Mesendoderm (in vitro differentiated cells): ENCODE data around the gene KCNC4.

Experiments used
- DNase-seq: peaks from one replicate; pipeline ENCODE4 v3.0.0; 2013
- H2AK5ac ChIP-seq: 2 replicates; pipeline ENCODE4 v1.6.1; 2013; ENCODE audit warnings: low read length, inconsistent platforms
- H2BK120ac ChIP-seq: 2 replicates; pipeline ENCODE4 v1.6.1; 2013; ENCODE audit warnings: low read depth, mild to moderate bottlenecking, low read length, moderate library complexity, mixed read lengths
- H2BK15ac ChIP-seq: replicated peaks from 2 replicates; pipeline ENCODE4 v1.6.1; 2013; ENCODE audit warnings: low read depth, mild to moderate bottlenecking, moderate library complexity
- H2BK5ac ChIP-seq: 2 replicates; pipeline ENCODE4 v1.6.1; 2013; ENCODE audit warnings: low read length, inconsistent platforms
- H3K18ac ChIP-seq: 2 replicates; pipeline ENCODE4 v1.6.1; 2013; ENCODE audit warnings: mild to moderate bottlenecking, low read length, mixed read lengths
- H3K23ac ChIP-seq: one replicate; pipeline ENCODE4 v1.6.1; 2013; ENCODE audit warnings: low read length
- H3K27ac ChIP-seq: 2 replicates; pipeline ENCODE4 v1.5.1; 2013; ENCODE audit warnings: low read depth, mild to moderate bottlenecking, inconsistent platforms, low read length, moderate library complexity
- H3K27me3 ChIP-seq: 2 replicates; pipeline ENCODE4 v1.6.1; 2013; ENCODE audit warnings: low read length, control low read depth, mild to moderate bottlenecking, inconsistent platforms; ENCODE audit not compliant: insufficient read depth, poor library complexity
- H3K36me3 ChIP-seq: 2 replicates; pipeline ENCODE4 v1.6.1; 2013; ENCODE audit warnings: low read length, inconsistent platforms; ENCODE audit not compliant: control insufficient read depth, insufficient read depth
- H3K4ac ChIP-seq: one replicate; pipeline ENCODE4 v1.6.1; 2013; ENCODE audit warnings: low read depth, mild to moderate bottlenecking, low read length, moderate library complexity
- H3K4me1 ChIP-seq: 2 replicates; pipeline ENCODE4 v1.6.1; 2013; ENCODE audit warnings: low read depth, low read length, inconsistent platforms; ENCODE audit not compliant: control insufficient read depth
- H3K4me2 ChIP-seq: 2 replicates; pipeline ENCODE4 v1.6.1; 2013; ENCODE audit warnings: low read length
- H3K4me3 ChIP-seq: 2 replicates; pipeline ENCODE4 v1.5.1; 2013; ENCODE audit warnings: mild to moderate bottlenecking, low read length
- H3K56ac ChIP-seq: one replicate; pipeline ENCODE4 v1.6.1; 2013; ENCODE audit warnings: low read length
- H3K79me1 ChIP-seq: 2 replicates; pipeline ENCODE4 v1.6.1; 2013; ENCODE audit warnings: low read length, inconsistent platforms
- H3K79me2 ChIP-seq: 2 replicates; pipeline ENCODE4 v1.6.1; 2013; ENCODE audit warnings: mild to moderate bottlenecking, low read length; ENCODE audit not compliant: control insufficient read depth, insufficient read depth
- H3K9ac ChIP-seq: 2 replicates; pipeline ENCODE4 v1.6.1; 2013; ENCODE audit warnings: low read length, inconsistent platforms
- H4K5ac ChIP-seq: one replicate; pipeline ENCODE4 v1.6.1; 2013; ENCODE audit warnings: low read length
- H4K8ac ChIP-seq: one replicate; pipeline ENCODE4 v1.6.1; 2013; ENCODE audit warnings: low read depth, mild to moderate bottlenecking, control low read depth, low read length, moderate library complexity
- WGBS: extraction: QIAGEN DNeasy Blood & Tissue Kit; methylation state at CpG from one replicate; pipeline ENCODE4 v1.1.7; 2013; ENCODE audit warnings: low lambda C conversion rate, missing lambda C conversion rate; ENCODE audit not compliant: insufficient coverage; ENCODE audit errors: extremely low coverage; 5-methylcytosine and 5-hydroxymethylcytosine counted together

Gene KCNC4

DNA sequence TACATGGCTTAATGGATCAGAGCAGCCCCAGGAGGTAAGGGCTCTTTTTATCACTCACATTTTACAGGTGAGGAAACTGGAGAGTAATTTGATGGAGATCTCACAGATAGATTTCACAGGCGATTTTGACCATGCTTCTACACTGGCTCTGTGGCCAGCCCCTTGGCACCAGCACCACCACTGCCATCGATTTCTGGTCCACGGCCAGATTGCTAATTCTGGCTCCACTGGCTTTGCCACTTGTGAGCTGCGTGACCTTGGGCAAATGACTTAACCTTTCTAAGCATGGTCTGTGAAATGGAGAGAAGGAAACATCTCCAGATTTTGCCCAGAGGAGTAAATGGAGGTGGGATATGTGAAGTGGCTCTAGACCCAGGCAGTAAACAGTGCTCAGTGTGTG, 32.6 kb downstream of the KCNC4 start:
- Histone ChIP-seq H3K56ac (no peak overlapping the region), H4K5ac (no peak overlapping the region), H2BK15ac (no peak overlapping the region), H3K79me1 (no peaks in the 10 kb centered on the region), H3K4me3 (no peak overlapping the region), H3K36me3 (no peaks in the 10 kb centered on the region), H3K27me3 (no peaks in the 10 kb centered on the region), H3K4me1 (peaks cover 2% of the 10 kb centered on the region), H3K79me2 (no peaks in the 10 kb centered on the region), H3K4ac (no peak overlapping the region), H2BK120ac (no peak overlapping the region), H3K18ac (no peak overlapping the region), H3K27ac (no peak overlapping the region), H3K4me2 (no peak overlapping the region), H3K23ac (no peak overlapping the region), H4K8ac (no peak overlapping the region), H3K9ac (no peak overlapping the region), H2BK5ac (no peak overlapping the region), H2AK5ac (no peak overlapping the region)
- WGBS: no CpG with 5 or more reads among the region's 4 CpGs
- DNase-seq: no peak

DNA sequence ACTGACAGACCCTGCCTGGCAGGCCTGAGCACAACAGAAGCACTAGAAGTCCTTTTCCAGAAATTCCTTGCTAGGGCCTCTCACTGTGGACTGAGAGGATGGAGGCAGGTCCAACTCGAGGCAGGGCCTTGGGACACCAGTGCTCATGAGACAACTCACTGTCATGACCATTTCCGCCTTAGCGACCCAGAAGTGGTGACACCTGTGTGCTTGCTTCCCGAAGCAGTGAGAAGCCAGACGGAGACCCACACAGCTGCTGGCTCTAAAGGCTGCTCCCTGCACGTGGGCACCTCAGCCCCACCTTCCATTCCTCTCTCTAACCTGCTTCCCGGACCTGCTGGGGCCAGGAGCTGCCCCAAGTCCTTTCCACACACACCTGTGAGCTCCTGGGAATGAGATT, 33.0 kb downstream of the KCNC4 start:
- H4K5ac ChIP-seq: no peak overlapping the region
- H3K56ac ChIP-seq: no peak overlapping the region

DNA sequence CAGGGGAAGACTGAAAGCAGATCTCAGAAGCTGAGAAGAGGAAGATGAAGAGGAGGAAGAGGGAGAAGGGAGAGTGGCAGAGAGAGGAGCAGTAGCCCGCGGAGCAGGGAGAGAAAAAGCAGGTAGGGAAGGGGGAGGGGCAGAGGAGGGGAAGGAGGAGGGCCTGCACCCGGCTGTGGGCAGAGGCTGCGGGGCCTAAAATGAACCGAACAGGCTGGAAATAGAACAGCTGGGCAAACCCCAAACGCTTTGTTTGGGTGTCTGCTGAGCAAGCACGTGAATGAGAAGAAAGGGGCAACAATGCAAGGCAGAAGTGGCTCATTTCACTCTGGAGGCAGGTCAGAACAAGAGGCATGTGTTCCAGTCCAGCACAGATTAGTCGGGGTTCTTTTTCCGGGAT, 33.5 kb downstream of the KCNC4 start:
- no CpG with 5 or more reads among the region's 9 CpGs for WGBS
- Histone ChIP-seq H2BK5ac (no peak overlapping the region), H3K56ac (no peak overlapping the region), H3K27me3 (no peaks in the 10 kb centered on the region), H3K9ac (no peak overlapping the region), H3K79me1 (no peaks in the 10 kb centered on the region), H4K5ac (no peak overlapping the region), H3K4me1 (peaks cover 2% of the 10 kb centered on the region), H2BK15ac (no peak overlapping the region), H3K79me2 (no peaks in the 10 kb centered on the region), H2BK120ac (no peak overlapping the region), H3K4ac (no peak overlapping the region), H3K4me3 (no peak overlapping the region), H3K27ac (no peak overlapping the region), H3K36me3 (no peaks in the 10 kb centered on the region), H3K18ac (no peak overlapping the region), H2AK5ac (no peak overlapping the region), H3K4me2 (no peak overlapping the region), H3K23ac (no peak overlapping the region), H4K8ac (no peak overlapping the region)
- no peak for DNase-seq

More for the DNA sequence above, 33.0 kb downstream of the KCNC4 start:
- Histone ChIP-seq H3K36me3 (no peaks in the 10 kb centered on the region), H3K4me2 (no peak overlapping the region), H3K4ac (no peak overlapping the region), H3K4me3 (no peak overlapping the region), H3K18ac (no peak overlapping the region), H3K9ac (no peak overlapping the region), H4K8ac (no peak overlapping the region), H2BK15ac (no peak overlapping the region), H2BK5ac (no peak overlapping the region), H3K79me1 (no peaks in the 10 kb centered on the region), H3K79me2 (no peaks in the 10 kb centered on the region), H3K27ac (no peak overlapping the region), H3K23ac (no peak overlapping the region), H3K27me3 (no peaks in the 10 kb centered on the region), H2AK5ac (no peak overlapping the region), H3K4me1 (peaks cover 2% of the 10 kb centered on the region), H2BK120ac (no peak overlapping the region)
- WGBS: no CpG with 5 or more reads among the region's 7 CpGs
- no peak for DNase-seq

DNA sequence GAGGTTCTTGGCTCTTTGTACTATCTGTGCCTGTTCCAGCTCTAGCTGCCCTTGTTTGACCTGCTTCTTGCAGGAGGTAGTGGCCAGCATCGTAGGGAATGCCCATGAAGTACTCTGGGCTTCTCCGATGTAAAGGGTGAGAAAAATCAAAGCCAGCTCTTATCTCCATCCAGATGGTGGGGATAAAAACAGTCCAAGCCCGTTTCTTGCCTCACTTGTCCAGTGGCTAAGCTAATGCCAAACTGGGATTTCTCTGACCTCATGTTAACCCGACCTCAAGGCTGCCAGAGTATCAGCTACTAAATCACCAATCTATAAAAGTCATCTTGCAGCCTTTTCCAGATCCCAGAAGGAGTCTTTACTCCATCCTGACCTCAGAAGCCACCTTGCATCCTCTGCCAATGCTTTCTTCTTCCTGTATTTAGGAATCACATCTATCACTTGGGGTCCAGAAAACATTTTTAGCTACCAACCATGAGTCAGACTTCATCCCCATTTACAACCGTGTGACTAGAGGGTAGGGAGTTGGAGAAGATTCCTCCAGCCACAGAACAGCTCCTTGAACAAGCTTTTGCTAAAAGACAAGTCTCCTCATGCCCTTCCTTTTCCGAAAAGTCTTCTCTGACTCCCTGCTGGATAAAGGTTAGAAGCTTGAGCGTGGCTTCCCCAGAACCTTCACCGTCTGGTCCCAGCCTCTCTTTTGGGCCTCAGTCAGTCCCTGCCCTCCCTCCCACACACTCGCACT, 35.9 kb downstream of the KCNC4 start:
- Histone ChIP-seq H3K4ac (no peak overlapping the region), H3K56ac (no peak overlapping the region), H2AK5ac (no peak overlapping the region), H3K18ac (no peak overlapping the region), H2BK120ac (no peak overlapping the region), H3K79me1 (no peaks in the 10 kb centered on the region), H4K8ac (no peak overlapping the region), H3K27me3 (no peaks in the 10 kb centered on the region), H2BK15ac (no peak overlapping the region), H3K27ac (no peak overlapping the region), H2BK5ac (no peak overlapping the region), H3K79me2 (no peaks in the 10 kb centered on the region), H3K36me3 (no peaks in the 10 kb centered on the region), H3K9ac (no peak overlapping the region), H3K4me1 (no peaks in the 10 kb centered on the region), H3K4me2 (no peak overlapping the region), H3K4me3 (no peak overlapping the region), H4K5ac (no peak overlapping the region), H3K23ac (no peak overlapping the region)
- no peak for DNase-seq
- no CpG with 5 or more reads among the region's 9 CpGs for WGBS

DNA sequence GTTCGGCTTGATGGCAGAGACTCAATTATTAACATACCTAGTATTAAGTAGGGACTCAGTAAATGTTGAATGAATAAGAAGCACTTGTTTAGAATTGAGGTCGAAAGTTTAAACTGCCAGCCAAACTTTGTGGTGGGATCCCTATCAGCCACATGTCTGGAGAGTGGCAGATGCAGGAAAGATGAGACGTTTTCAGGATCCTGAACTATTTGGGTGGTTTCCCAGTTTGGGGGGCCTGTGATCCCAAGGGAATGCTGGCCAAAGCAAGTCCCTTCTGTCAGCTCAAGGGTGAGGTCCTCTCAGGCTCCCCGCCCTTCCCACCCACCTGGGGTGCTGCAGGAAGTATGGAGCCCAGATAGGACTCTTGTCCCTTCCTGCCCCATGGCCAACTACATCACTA, 38.6 kb downstream of the KCNC4 start:
- no peak overlapping the region for H2BK120ac ChIP-seq
- no CpG with 5 or more reads among the region's 4 CpGs for WGBS
- H3K4me1 ChIP-seq: no peaks in the 10 kb centered on the region
- no peak overlapping the region for H4K5ac ChIP-seq
- H3K27ac ChIP-seq: no peak overlapping the region
- no peak overlapping the region for H4K8ac ChIP-seq
- no peak for DNase-seq
- H3K56ac ChIP-seq: no peak overlapping the region
- no peaks in the 10 kb centered on the region for H3K79me1 ChIP-seq
- H2BK15ac ChIP-seq: no peak overlapping the region
- H3K79me2 ChIP-seq: no peaks in the 10 kb centered on the region
- H3K27me3 ChIP-seq: no peaks in the 10 kb centered on the region
- no peak overlapping the region for H3K4me3 ChIP-seq
- H3K4ac ChIP-seq: no peak overlapping the region
- no peak overlapping the region for H3K18ac ChIP-seq
- no peak overlapping the region for H2BK5ac ChIP-seq
- no peak overlapping the region for H3K9ac ChIP-seq
- no peak overlapping the region for H3K23ac ChIP-seq
- no peak overlapping the region for H3K4me2 ChIP-seq
- no peak overlapping the region for H2AK5ac ChIP-seq
- H3K36me3 ChIP-seq: no peaks in the 10 kb centered on the region

DNA sequence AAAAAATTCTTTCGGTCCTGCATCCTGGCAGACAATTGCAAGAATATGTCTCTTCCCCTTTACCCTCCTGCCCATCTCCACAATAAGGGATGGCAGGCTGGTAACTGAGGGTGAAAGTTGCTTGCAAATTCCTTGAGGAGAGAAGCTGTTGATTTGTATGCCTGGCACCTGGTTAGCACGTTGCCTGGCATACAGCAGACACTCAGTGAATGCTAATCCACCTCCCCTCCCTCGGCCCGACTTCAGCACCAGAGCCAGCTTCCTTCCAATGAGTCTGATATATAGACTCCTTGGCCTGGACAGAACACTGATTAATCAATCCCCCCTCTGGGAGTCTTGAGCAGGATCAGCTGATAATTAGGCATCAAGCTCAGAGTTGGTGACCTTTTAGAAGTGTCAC, 39.1 kb downstream of the KCNC4 start:
- Histone ChIP-seq H3K56ac (no peak overlapping the region), H2BK5ac (no peak overlapping the region), H3K23ac (no peak overlapping the region), H3K4me1 (no peaks in the 10 kb centered on the region), H4K5ac (no peak overlapping the region), H2AK5ac (no peak overlapping the region), H3K4me2 (no peak overlapping the region), H3K4me3 (no peak overlapping the region), H3K9ac (no peak overlapping the region), H3K27ac (no peak overlapping the region), H2BK120ac (no peak overlapping the region), H3K79me2 (no peaks in the 10 kb centered on the region), H2BK15ac (no peak overlapping the region), H3K27me3 (no peaks in the 10 kb centered on the region), H3K18ac (no peak overlapping the region), H3K79me1 (no peaks in the 10 kb centered on the region), H4K8ac (no peak overlapping the region), H3K36me3 (no peaks in the 10 kb centered on the region), H3K4ac (no peak overlapping the region)
- no CpG with 5 or more reads among the region's 4 CpGs for WGBS
- DNase-seq: no peak
